Measurements from ENCODE around the gene OR2M4.

GRCh38 chr1:248239478-248239877, 8.3 kb downstream of the OR2M4 start:
- no peak for TF ChIP-seq POLR2A (IDR thresholded peaks at IDR 0.05)
- TF ChIP-seq, protein P1, sequence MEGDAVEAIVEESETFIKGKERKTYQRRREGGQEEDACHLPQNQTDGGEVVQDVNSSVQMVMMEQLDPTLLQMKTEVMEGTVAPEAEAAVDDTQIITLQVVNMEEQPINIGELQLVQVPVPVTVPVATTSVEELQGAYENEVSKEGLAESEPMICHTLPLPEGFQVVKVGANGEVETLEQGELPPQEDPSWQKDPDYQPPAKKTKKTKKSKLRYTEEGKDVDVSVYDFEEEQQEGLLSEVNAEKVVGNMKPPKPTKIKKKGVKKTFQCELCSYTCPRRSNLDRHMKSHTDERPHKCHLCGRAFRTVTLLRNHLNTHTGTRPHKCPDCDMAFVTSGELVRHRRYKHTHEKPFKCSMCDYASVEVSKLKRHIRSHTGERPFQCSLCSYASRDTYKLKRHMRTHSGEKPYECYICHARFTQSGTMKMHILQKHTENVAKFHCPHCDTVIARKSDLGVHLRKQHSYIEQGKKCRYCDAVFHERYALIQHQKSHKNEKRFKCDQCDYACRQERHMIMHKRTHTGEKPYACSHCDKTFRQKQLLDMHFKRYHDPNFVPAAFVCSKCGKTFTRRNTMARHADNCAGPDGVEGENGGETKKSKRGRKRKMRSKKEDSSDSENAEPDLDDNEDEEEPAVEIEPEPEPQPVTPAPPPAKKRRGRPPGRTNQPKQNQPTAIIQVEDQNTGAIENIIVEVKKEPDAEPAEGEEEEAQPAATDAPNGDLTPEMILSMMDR (IDR thresholded peaks at IDR 0.05) = no peak
- no peak for TF ChIP-seq POLR2AphosphoS5 (IDR thresholded peaks at IDR 0.05)
- no peak for TF ChIP-seq EP300 (IDR thresholded peaks at IDR 0.05)
